ENCODE data around the gene EPB41L3. TPM values are rescaled to one million over a fixed set of nuclear protein-coding genes. Genes with fewer than 3 reads are reported as not detected.

The EPB41L3 gene
- polyA plus RNA-seq (2012; ENCODE audit: insufficient read length, low read depth), result 0.40 TPM

DNA sequence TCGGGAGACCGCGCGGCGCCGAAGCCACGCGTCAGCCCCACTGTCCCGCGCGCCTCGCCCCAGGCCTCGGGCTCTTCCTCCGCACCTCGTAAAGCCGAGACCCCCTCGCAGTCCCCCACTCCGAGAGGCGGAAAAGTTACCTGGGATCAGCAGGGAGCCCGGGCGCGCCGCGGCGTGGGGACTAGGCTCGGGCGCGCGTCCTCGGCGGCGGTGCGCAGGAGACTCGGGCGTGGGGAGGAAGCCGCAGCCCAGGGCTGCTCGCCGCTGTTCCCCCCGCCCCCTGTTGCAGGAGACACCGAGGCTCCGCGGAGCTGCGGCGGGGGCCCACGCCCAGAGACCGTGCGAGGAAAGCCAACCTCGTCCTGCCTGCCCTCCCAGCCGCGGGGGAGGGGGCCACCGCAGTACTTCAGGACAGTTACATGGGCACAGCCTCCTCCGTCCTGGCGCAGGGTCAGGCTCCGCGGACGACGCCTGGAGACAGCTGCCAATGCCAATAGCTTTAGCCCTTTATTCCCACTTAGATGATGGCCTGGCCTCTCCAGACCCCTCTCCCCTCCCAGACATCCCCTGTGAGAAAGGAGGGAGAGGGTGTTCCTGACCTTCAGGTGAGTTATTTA lies at the start of gene EPB41L3:
EPB41L3 (minus strand) TSS at position 225 of the 617 bp plus-strand sequence. CDS start 54,814 bp downstream, outside the sequence.
- TF ChIP-seq FOXP2 (optimal IDR thresholded peaks at IDR 0.05; ENCODE audit: borderline replicate concordance, extremely low read depth, extremely low read length, insufficient read depth) (no peak), POLR2AphosphoS5 (IDR thresholded peaks at IDR 0.05; ENCODE audit: low read depth, low read length) (no peak), TAF1 (IDR thresholded peaks at IDR 0.05; ENCODE audit: borderline replicate concordance, insufficient read depth, low read length) (no peak), SIN3A (IDR thresholded peaks at IDR 0.05; ENCODE audit: borderline replicate concordance, insufficient read depth, low read length) (no peak)
- TF ChIP-seq, protein P1, sequence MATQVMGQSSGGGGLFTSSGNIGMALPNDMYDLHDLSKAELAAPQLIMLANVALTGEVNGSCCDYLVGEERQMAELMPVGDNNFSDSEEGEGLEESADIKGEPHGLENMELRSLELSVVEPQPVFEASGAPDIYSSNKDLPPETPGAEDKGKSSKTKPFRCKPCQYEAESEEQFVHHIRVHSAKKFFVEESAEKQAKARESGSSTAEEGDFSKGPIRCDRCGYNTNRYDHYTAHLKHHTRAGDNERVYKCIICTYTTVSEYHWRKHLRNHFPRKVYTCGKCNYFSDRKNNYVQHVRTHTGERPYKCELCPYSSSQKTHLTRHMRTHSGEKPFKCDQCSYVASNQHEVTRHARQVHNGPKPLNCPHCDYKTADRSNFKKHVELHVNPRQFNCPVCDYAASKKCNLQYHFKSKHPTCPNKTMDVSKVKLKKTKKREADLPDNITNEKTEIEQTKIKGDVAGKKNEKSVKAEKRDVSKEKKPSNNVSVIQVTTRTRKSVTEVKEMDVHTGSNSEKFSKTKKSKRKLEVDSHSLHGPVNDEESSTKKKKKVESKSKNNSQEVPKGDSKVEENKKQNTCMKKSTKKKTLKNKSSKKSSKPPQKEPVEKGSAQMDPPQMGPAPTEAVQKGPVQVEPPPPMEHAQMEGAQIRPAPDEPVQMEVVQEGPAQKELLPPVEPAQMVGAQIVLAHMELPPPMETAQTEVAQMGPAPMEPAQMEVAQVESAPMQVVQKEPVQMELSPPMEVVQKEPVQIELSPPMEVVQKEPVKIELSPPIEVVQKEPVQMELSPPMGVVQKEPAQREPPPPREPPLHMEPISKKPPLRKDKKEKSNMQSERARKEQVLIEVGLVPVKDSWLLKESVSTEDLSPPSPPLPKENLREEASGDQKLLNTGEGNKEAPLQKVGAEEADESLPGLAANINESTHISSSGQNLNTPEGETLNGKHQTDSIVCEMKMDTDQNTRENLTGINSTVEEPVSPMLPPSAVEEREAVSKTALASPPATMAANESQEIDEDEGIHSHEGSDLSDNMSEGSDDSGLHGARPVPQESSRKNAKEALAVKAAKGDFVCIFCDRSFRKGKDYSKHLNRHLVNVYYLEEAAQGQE (IDR thresholded peaks at IDR 0.05; ENCODE audit: insufficient read depth in 1 of 2, low read depth in 2 of 2, low read length in 2 of 2), result no peak

DNA sequence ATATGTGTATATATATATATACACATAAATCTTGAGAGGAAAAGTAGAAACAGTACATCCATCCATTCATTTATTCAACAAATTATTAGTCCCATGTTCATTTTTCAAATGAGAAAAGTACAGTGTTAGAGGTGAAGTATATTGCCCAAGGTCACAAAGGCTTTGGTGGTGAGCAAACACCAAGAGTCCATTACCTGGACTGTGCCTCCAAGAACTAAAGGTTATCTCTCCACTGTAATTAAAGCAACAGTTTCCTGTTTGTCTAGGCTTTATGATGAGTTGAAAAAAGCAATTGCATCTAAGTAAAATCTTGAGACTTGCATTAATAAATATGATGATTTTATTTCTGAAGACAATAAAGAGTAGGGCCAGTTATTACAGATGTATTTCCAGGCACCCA lies 44.7 kb upstream of the EPB41L3 start:
- TF ChIP-seq TAF1 (IDR thresholded peaks at IDR 0.05; ENCODE audit: borderline replicate concordance, insufficient read depth, low read length) (no peak), SIN3A (IDR thresholded peaks at IDR 0.05; ENCODE audit: borderline replicate concordance, insufficient read depth, low read length) (no peak), POLR2AphosphoS5 (IDR thresholded peaks at IDR 0.05; ENCODE audit: low read depth, low read length) (no peak), FOXP2 (optimal IDR thresholded peaks at IDR 0.05; ENCODE audit: borderline replicate concordance, extremely low read depth, extremely low read length, insufficient read depth) (no peak)
- TF ChIP-seq, protein P1 (IDR thresholded peaks at IDR 0.05; ENCODE audit: insufficient read depth in 1 of 2, low read depth in 2 of 2, low read length in 2 of 2), result no peak

DNA sequence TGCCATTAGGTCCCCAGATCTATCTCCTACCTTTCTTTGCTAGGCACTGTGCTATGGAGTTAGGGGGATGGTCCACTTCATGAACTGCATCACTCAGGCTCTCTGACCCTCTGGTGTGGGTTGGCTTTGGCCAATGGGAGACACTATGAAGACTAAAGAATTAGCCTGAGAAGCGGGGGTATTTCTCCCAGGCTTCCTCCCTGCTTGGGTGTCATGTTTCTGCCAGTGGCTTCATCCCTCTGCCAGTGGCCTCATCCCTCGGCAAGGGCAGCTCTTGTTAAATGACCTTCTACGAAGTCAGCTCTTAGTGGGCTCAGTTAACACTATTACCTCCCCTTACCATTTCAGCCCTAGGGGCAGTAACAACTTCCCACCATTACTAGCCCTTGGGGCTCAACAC lies 41.9 kb upstream of the EPB41L3 start:
- TF ChIP-seq, protein P1 (IDR thresholded peaks at IDR 0.05; ENCODE audit: insufficient read depth in 1 of 2, low read depth in 2 of 2, low read length in 2 of 2), result no peak
- TF ChIP-seq POLR2AphosphoS5 (IDR thresholded peaks at IDR 0.05; ENCODE audit: low read depth, low read length) (no peak), FOXP2 (optimal IDR thresholded peaks at IDR 0.05; ENCODE audit: borderline replicate concordance, extremely low read depth, extremely low read length, insufficient read depth) (no peak), TAF1 (IDR thresholded peaks at IDR 0.05; ENCODE audit: borderline replicate concordance, insufficient read depth, low read length) (no peak), SIN3A (IDR thresholded peaks at IDR 0.05; ENCODE audit: borderline replicate concordance, insufficient read depth, low read length) (no peak)

DNA sequence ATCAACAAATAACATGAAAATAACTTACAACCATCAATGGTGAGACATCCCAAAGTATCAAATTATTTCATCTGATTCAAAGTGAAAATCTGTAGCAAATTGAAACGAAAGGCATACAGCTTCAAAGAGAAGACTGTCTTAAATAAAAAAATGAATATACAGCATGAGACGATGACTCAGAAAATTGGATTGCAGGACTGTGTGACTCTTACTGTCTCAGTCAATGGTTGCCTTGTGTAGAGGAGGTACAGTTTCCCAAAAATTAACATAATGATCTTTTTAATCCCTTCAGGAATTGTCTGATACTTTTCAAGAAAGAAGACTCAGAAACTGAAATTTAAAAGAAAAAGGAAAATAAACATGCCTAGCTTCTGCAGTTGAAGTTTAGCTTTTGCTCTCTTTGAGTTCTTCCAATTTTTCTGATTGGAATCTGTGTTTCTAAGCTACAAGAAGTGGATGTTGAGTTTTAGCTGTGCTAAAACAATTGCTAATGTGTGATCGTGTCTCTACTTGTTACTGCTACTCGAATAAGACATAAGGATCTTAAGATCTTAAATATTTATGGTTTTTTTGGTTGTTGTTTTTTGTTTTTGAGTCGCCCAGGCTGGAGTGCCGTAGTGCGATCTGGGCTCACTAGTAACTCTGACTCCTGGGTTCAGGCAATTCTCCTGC lies 41.1 kb upstream of the EPB41L3 start:
- TF ChIP-seq TAF1 (IDR thresholded peaks at IDR 0.05; ENCODE audit: borderline replicate concordance, insufficient read depth, low read length), result no peak
- TF ChIP-seq POLR2AphosphoS5 (IDR thresholded peaks at IDR 0.05; ENCODE audit: low read depth, low read length), result no peak
- no peak for TF ChIP-seq FOXP2 (optimal IDR thresholded peaks at IDR 0.05; ENCODE audit: borderline replicate concordance, extremely low read depth, extremely low read length, insufficient read depth)
- TF ChIP-seq, protein P1 (IDR thresholded peaks at IDR 0.05; ENCODE audit: insufficient read depth in 1 of 2, low read depth in 2 of 2, low read length in 2 of 2), result no peak
- no peak for TF ChIP-seq SIN3A (IDR thresholded peaks at IDR 0.05; ENCODE audit: borderline replicate concordance, insufficient read depth, low read length)

All from PFSK-1 (cell line).